GM23338 (cell line): ENCODE data around the gene PHRF1. TPM values are rescaled to one million over a fixed set of nuclear protein-coding genes. Genes with fewer than 3 reads are reported as not detected.

Experiments used
- ATAC-seq: fragments of 200-7000 bp; cut with Tn5 transposase; 3 replicates; pipeline ENCODE4 v1.9.1; 2020
- DNase-seq: peaks from one replicate; pipeline ENCODE4 v3.0.0-alpha.2; 2015; ENCODE audit warnings: low spot score
- H2AFZ ChIP-seq: fragments of 200-600 bp; sonication (generic); 2 replicates; pipeline ENCODE4 v1.8.0; 2016; ENCODE audit warnings: antibody characterized with exemption, mild to moderate bottlenecking, moderate library complexity
- H3F3A ChIP-seq: fragments of 200-600 bp; sonication (generic); replicated peaks from 2 replicates; pipeline ENCODE4 v1.8.0; 2017; ENCODE audit warnings: antibody characterized with exemption, mixed run types, low read depth
- H3K27ac ChIP-seq: fragments of 200-600 bp; sonication (generic); 2 replicates; pipeline ENCODE4 v1.6.1; 2016; ENCODE audit warnings: low read depth
- H3K27me3 ChIP-seq: fragments of 200-600 bp; sonication (generic); 2 replicates; pipeline ENCODE4 v1.8.0; 2016; ENCODE audit warnings: mild to moderate bottlenecking, mixed run types, moderate library complexity; ENCODE audit not compliant: insufficient read depth
- H3K36me3 ChIP-seq: fragments of 200-600 bp; sonication (generic); 2 replicates; pipeline ENCODE4 v1.8.0; 2016; ENCODE audit warnings: mild to moderate bottlenecking; ENCODE audit not compliant: insufficient read depth
- H3K4me1 ChIP-seq: fragments of 200-600 bp; sonication (generic); 2 replicates; pipeline ENCODE4 v1.8.0; 2016; ENCODE audit warnings: mild to moderate bottlenecking, moderate library complexity; ENCODE audit not compliant: insufficient read depth
- H3K4me2 ChIP-seq: fragments of 200-600 bp; sonication (generic); 2 replicates; pipeline ENCODE4 v1.7.1; 2017; ENCODE audit warnings: mixed run types
- H3K4me3 ChIP-seq: fragments of 200-600 bp; sonication (generic); 2 replicates; pipeline ENCODE4 v1.6.1; 2016; ENCODE audit warnings: mixed run types
- H3K79me2 ChIP-seq: fragments of 200-600 bp; sonication (generic); replicated peaks from 2 replicates; pipeline ENCODE4 v1.8.0; 2017; ENCODE audit warnings: mild to moderate bottlenecking; ENCODE audit not compliant: insufficient read depth
- H3K9me2 ChIP-seq: fragments of 200-600 bp; sonication (generic); 2 replicates; pipeline ENCODE4 v1.8.0; 2017; ENCODE audit not compliant: insufficient read depth
- H4K20me1 ChIP-seq: fragments of 200-600 bp; sonication (generic); replicated peaks from 2 replicates; pipeline ENCODE4 v1.8.0; 2017; ENCODE audit warnings: mild to moderate bottlenecking; ENCODE audit not compliant: insufficient read depth
- H3K27ac Mint-ChIP-seq: 2 replicates; pipeline ENCODE4 v1.8.0; 2020; ENCODE audit warnings: inconsistent platforms, mild to moderate bottlenecking, moderate library complexity, mixed read lengths
- H3K27me3 Mint-ChIP-seq: 3 replicates; pipeline ENCODE4 v1.8.0; 2022; ENCODE audit warnings: low read depth, mild to moderate bottlenecking, moderate library complexity, mixed read lengths, inconsistent platforms; ENCODE audit not compliant: insufficient read depth, poor library complexity
- H3K36me3 Mint-ChIP-seq: 3 replicates; pipeline ENCODE4 v1.8.0; 2021; ENCODE audit warnings: low read depth, mild to moderate bottlenecking, inconsistent platforms, moderate library complexity, mixed read lengths
- H3K4me1 Mint-ChIP-seq: 3 replicates; pipeline ENCODE4 v1.8.0; 2020; ENCODE audit warnings: mild to moderate bottlenecking, inconsistent platforms, mixed read lengths
- H3K4me3 Mint-ChIP-seq: 3 replicates; pipeline ENCODE4 v1.8.0; 2021; ENCODE audit warnings: moderate library complexity, mild to moderate bottlenecking, inconsistent platforms, mixed read lengths
- H3K9me3 Mint-ChIP-seq: 3 replicates; pipeline ENCODE4 v1.8.0; 2020; ENCODE audit warnings: moderate library complexity, mild to moderate bottlenecking, inconsistent platforms, mixed read lengths
- EZH2phosphoT487 ChIP-seq: fragments of 200-600 bp; sonication (generic); IDR thresholded peaks from one replicate; pipeline ENCODE4 v1.8.1; 2018; ENCODE audit warnings: antibody characterized with exemption; ENCODE audit not compliant: unreplicated experiment
- NANOG ChIP-seq: IDR thresholded peaks from 2 replicates; pipeline ENCODE4 v1.6.1; 2016; ENCODE audit warnings: antibody characterized with exemption, borderline replicate concordance
- POLR2AphosphoS5 ChIP-seq: IDR thresholded peaks from 2 replicates; pipeline ENCODE4 v1.6.1; 2016; ENCODE audit warnings: antibody characterized with exemption, low read depth
- REST ChIP-seq: IDR thresholded peaks from one replicate; pipeline ENCODE4 v1.6.1; 2018; ENCODE audit warnings: antibody characterized with exemption; ENCODE audit not compliant: unreplicated experiment
- STAT1 ChIP-seq: IDR thresholded peaks from one replicate; pipeline ENCODE4 v1.6.1; 2016; ENCODE audit warnings: antibody characterized with exemption; ENCODE audit not compliant: unreplicated experiment
- ZNF114 ChIP-seq: fragments of 250-450 bp; sonication (Bioruptor Pico); IDR thresholded peaks from 2 replicates; pipeline ENCODE4 v1.5.0; 2020; ENCODE audit warnings: mild to moderate bottlenecking, moderate library complexity
- ZNF331 ChIP-seq: fragments of 250-450 bp; sonication (Bioruptor Pico); IDR thresholded peaks from 2 replicates; pipeline ENCODE4 v1.5.0; 2020; ENCODE audit warnings: low read depth, mild to moderate bottlenecking, moderate library complexity
- polyA plus RNA-seq: library from polyadenylated mRNA; unstranded; fragments of >200 nt; fragmentation: Nextera tagmentation; extraction: Ambion mirVana; gene quantifications from 2 replicates; pipeline ENCODE4 v1.2.1, GENCODE V29; 2016
- total RNA-seq: library from RNA; depleted of rRNA; stranded (reverse); fragments of >200 nt; shearing (Covaris generic); gene quantifications from 2 replicates; pipeline ENCODE4 v1.2.3, GENCODE V29; 2014
- TF ChIP-seq, protein P1 (sequence below), 2 experiments: fragments of 200-600 bp in 1 of 2; sonication (generic) in 1 of 2; conservative IDR thresholded peaks; 2 replicates each; pipeline versions ENCODE4 v1.5.1 to v1.6.1; 2016 to 2017; ENCODE audit warnings: antibody characterized with exemption in 2 of 2, low read depth in 2 of 2, mild to moderate bottlenecking in 2 of 2, moderate library complexity in 1 of 2

The PHRF1 gene
- total and polyA plus RNA-seq, 2 experiments from 2014 or later = 11.0 to 45.9 TPM

- peaks cover 10% of the 10 kb centered on the region for H3K4me1 ChIP-seq
- no peaks in the 10 kb centered on the region for H3K9me2 ChIP-seq
- Mint-ChIP-seq H3K4me3 (0 out of 3 replicates have a peak overlapping the region, but pooled peaks have one; percentile 23), H3K9me3 (peaks cover 2% of the 10 kb centered on the region; the same call in 1 of the 3 replicates), H3K27me3 (peaks cover 32% of the 10 kb centered on the region), H3K4me1 (peaks cover 11% of the 10 kb centered on the region), H3K36me3 (no peaks in the 10 kb centered on the region; the same call in 2 of the 3 replicates), H3K27ac (no peak overlapping the region)
- 0 out of 2 replicates have a peak, but pooled peaks cover 7% of the 10 kb centered on the region for H3K79me2 ChIP-seq
- DNase-seq = peak; percentile 51
- no peak overlapping the region for H3K4me2 ChIP-seq
- peaks cover 12% of the 10 kb centered on the region for H4K20me1 ChIP-seq
- H3K4me3 ChIP-seq = no peak overlapping the region
- H2AFZ ChIP-seq = no peak overlapping the region
- H3F3A ChIP-seq = peaks cover 10% of the 10 kb centered on the region; the same call in 1 of the 2 replicates
- peaks cover 28% of the 10 kb centered on the region for H3K27me3 ChIP-seq
- TF ChIP-seq, protein P1, sequence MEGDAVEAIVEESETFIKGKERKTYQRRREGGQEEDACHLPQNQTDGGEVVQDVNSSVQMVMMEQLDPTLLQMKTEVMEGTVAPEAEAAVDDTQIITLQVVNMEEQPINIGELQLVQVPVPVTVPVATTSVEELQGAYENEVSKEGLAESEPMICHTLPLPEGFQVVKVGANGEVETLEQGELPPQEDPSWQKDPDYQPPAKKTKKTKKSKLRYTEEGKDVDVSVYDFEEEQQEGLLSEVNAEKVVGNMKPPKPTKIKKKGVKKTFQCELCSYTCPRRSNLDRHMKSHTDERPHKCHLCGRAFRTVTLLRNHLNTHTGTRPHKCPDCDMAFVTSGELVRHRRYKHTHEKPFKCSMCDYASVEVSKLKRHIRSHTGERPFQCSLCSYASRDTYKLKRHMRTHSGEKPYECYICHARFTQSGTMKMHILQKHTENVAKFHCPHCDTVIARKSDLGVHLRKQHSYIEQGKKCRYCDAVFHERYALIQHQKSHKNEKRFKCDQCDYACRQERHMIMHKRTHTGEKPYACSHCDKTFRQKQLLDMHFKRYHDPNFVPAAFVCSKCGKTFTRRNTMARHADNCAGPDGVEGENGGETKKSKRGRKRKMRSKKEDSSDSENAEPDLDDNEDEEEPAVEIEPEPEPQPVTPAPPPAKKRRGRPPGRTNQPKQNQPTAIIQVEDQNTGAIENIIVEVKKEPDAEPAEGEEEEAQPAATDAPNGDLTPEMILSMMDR (conservative IDR thresholded peaks at IDR 0.05; ENCODE audit: low read depth in 2 of 2) = peak; percentile 16 to 30; a peak in 1 of 4 replicates
- TF ChIP-seq NANOG = no peak
- no peak for TF ChIP-seq EZH2phosphoT487
- no peak for TF ChIP-seq ZNF114 (CRISPR knock-in tag)
- no peak overlapping the region for H3K27ac ChIP-seq
- no peaks in the 10 kb centered on the region for H3K36me3 ChIP-seq
- ATAC-seq = no peak
Observed at GRCh38 chr11:559020-559620, 17.1 kb upstream of the PHRF1 start.

DNA sequence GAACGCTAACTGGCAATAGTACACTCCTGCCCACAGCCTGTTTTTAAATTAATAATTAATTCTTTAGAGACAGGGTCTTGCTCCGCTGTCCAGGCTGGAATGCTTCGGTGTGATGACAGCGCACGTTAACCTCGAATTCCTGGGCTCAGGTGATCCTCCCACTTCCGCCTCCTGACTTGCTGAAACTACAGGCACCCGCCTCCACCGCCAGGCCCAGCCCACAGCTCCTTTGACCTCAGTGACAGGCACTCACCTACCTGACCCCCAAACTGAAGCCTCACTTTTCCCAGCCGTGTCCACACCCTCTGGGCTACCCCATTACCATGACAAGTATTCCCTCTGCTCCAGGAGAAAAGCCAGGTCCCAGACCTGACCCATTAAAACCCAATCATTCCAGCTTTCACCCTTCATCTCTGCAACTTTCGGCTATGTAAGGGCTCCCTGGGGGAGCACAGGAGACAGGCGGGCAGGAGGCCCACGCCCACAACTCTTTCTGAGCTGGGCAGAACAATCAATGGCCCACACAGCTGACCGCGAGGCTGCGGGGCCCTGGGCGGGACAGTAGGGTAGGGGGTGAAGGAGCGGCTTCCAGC lies 16.5 kb upstream of the PHRF1 start:
- Histone ChIP-seq H3K36me3 (no peaks in the 10 kb centered on the region), H3K9me2 (no peaks in the 10 kb centered on the region), H3K27me3 (peaks cover 28% of the 10 kb centered on the region), H3F3A (peaks cover 5% of the 10 kb centered on the region; the same call in 1 of the 2 replicates), H3K27ac (no peak overlapping the region), H2AFZ (no peak overlapping the region; the same call in 1 of the 2 replicates), H3K4me2 (peak overlapping the region; percentile 91), H4K20me1 (peaks cover 12% of the 10 kb centered on the region), H3K4me1 (peaks cover 10% of the 10 kb centered on the region), H3K4me3 (peak overlapping the region; percentile 64), H3K79me2 (0 out of 2 replicates have a peak, but pooled peaks cover 7% of the 10 kb centered on the region)
- Mint-ChIP-seq H3K4me3 (peak overlapping the region; percentile 86), H3K27me3 (peaks cover 32% of the 10 kb centered on the region), H3K9me3 (peaks cover 2% of the 10 kb centered on the region; the same call in 1 of the 3 replicates), H3K27ac (peak overlapping the region; percentile 59; the same call in 1 of the 2 replicates), H3K4me1 (peaks cover 11% of the 10 kb centered on the region), H3K36me3 (no peaks in the 10 kb centered on the region; the same call in 2 of the 3 replicates)
- DNase-seq (peak; percentile 73), ATAC-seq (peak; percentile 5)
- TF ChIP-seq NANOG (no peak), STAT1 (no peak), ZNF114 (CRISPR knock-in tag) (no peak), EZH2phosphoT487 (no peak), ZNF331 (no peak), REST (no peak), POLR2AphosphoS5 (no peak)
- TF ChIP-seq, protein P1 (conservative IDR thresholded peaks at IDR 0.05; ENCODE audit: low read depth in 2 of 2) = no peak
